Activated naive CD4-positive, alpha-beta T cell treated with anti-CD3 and anti-CD28 coated beads, Interleukin-2, amount 50 U/mL, for 24 hours (primary cell): Measurements from ENCODE around the gene PTDSS2.
"Not testable (repeated sequence)": the region's sequence is repeated elsewhere in the genome, so short reads cannot be mapped to it uniquely, and the experiment has no call there.

Experiments
- H3K27ac Mint-ChIP-seq: one replicate; pipeline ENCODE4 v1.8.0; 2021; ENCODE audit warnings: mild to moderate bottlenecking, mixed read lengths
- H3K27me3 Mint-ChIP-seq: one replicate; pipeline ENCODE4 v1.8.0; 2021; ENCODE audit warnings: mixed read lengths
- H3K36me3 Mint-ChIP-seq: one replicate; pipeline ENCODE4 v1.8.0; 2021; ENCODE audit warnings: mixed read lengths
- H3K4me1 Mint-ChIP-seq: one replicate; pipeline ENCODE4 v1.8.0; 2021; ENCODE audit warnings: mixed read lengths
- H3K4me3 Mint-ChIP-seq: one replicate; pipeline ENCODE4 v1.8.0; 2021; ENCODE audit warnings: mild to moderate bottlenecking, mixed read lengths
- H3K9me3 Mint-ChIP-seq: one replicate; pipeline ENCODE4 v1.8.0; 2021; ENCODE audit warnings: mixed read lengths

Gene PTDSS2

DNA sequence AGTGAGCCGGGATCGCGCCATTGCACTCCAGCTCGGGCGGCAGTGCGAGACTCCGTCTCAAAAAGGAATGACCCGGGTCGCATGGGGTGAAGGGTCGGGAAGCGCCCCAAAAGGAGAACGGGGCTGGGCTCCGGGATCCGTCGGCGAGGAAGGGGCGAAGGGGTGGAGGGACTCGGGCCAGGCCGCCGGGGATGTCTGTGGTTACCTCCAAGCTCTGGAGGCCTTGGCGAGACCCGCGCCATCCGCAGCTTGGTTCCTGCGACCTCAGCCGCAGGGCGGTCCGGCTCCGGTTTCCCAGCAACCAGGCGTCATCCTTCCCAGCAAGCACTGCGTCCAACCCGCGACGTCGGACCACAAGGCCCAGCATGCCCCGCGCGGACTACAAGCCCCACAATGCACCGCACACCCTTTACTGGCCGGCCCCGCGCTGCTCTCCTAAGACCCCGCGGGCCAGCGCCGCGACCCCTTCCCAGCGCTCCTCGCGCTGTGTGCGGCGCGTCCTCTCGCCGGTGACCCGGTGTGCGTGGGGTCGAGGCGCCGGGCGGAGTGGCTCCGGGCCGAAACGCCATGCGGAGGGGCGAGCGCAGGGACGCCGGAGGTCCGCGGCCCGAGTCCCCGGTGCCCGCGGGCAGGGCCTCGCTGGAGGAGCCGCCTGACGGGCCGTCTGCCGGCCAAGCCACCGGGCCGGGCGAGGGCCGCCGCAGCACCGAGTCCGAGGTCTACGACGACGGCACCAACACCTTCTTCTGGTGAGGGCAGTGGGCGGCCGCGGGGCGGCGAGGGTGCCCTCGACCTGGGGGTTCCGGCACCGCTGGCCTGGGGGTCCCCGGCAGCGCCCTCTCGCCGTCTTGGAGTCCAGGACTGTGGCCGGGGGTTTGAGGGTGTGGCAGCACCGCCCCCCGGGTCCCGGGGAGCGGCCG is at the start of gene PTDSS2:
Gene PTDSS2 (plus strand): TSS at position 391 of the 920 bp plus-strand sequence. CDS start 177 bp downstream, at position 568.
- H3K4me1 Mint-ChIP-seq = peaks cover 14% of the 10 kb centered on the region
- peak within 1 kb of the TSS; percentile 94 for H3K4me3 Mint-ChIP-seq
- H3K27me3 Mint-ChIP-seq = no peaks in the 10 kb centered on the region
- no peaks in the 10 kb centered on the region for H3K36me3 Mint-ChIP-seq
- no peaks in the 10 kb centered on the region for H3K9me3 Mint-ChIP-seq
- peak within 1 kb of the TSS; percentile 87 for H3K27ac Mint-ChIP-seq

DNA sequence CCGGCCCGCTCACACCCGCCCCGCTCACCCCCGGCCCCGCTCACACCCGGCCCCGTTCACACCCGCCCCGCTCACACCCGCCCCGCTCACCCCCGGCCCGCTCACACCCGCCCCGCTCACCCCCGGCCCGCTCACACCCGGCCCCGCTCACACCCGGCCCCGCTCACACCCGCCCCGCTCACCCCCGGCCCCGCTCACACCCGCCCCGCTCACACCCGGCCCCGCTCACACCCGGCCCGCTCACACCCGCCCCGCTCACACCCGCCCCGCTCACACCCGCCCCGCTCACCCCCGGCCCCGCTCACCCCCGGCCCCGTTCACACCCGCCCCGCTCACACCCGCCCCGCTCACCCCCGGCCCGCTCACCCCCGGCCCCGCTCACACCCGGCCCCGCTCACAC is 48.9 kb upstream of the PTDSS2 start:
- not testable (repeated sequence) for H3K36me3 Mint-ChIP-seq, H3K27ac Mint-ChIP-seq, H3K27me3 Mint-ChIP-seq, H3K9me3 Mint-ChIP-seq, H3K4me3 Mint-ChIP-seq, H3K4me1 Mint-ChIP-seq

DNA sequence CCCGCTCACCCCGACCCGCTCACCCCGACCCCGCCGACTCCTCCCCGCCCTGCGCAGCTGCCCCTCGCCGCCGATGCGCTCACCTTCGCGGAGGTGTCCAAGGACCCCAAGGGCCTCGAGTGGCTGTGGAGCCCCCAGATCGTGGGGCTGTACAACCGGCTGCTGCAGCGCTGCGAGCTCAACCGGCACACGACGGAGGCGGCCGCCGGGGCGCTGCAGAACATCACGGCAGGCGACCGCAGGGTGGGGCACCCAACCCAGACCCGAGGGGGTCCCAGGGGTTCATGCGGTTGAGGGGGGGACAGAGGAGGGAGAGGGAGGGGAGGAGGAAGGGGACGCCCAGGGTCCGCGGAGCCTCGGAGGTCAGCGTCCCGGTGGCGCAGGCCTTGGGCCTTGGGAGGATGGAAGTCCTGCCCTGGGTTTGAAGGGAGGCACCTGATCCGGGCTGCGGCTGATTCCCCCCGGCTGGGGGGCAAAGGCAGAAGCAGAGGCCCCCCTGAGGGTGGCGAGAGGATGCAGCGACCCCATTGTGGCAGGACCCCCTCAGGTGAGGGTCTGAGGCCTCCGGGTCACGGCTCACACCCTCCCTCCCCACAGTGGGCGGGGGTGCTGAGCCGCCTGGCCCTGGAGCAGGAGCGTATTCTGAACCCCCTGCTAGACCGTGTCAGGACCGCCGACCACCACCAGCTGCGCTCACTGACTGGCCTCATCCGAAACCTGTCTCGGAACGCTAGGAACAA is 46.9 kb upstream of the PTDSS2 start:
- no peaks in the 10 kb centered on the region for H3K36me3 Mint-ChIP-seq
- H3K9me3 Mint-ChIP-seq = no peaks in the 10 kb centered on the region
- no peak overlapping the region for H3K27ac Mint-ChIP-seq
- H3K27me3 Mint-ChIP-seq = no peaks in the 10 kb centered on the region
- no peak overlapping the region for H3K4me3 Mint-ChIP-seq
- peaks cover 10% of the 10 kb centered on the region for H3K4me1 Mint-ChIP-seq

DNA sequence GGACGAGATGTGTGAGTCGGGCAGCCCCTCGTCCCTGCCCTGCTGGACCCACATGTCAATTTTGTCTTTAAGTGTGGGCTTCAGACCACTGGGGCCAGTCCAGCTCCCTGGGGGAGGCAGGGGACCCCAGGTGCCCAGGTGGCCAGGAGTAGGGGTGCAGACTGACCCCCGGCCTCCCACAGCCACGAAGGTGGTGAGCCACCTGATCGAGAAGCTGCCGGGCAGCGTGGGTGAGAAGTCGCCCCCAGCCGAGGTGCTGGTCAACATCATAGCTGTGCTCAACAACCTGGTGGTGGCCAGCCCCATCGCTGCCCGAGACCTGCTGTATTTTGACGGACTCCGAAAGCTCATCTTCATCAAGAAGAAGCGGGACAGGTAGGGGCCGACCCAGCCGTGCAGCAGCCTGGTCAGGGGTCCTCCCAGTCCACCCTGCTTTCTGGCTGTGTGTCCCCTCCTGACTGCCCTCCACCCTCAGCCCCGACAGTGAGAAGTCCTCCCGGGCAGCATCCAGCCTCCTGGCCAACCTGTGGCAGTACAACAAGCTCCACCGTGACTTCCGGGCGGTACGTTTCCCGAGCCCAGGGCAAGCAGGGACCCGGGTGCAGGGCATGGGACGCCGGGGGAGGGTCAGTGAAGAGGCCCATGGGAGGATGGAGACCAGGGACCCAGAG is 46.2 kb upstream of the PTDSS2 start:
- H3K27ac Mint-ChIP-seq = no peak overlapping the region
- H3K36me3 Mint-ChIP-seq = no peaks in the 10 kb centered on the region
- no peaks in the 10 kb centered on the region for H3K27me3 Mint-ChIP-seq
- H3K4me1 Mint-ChIP-seq = peaks cover 10% of the 10 kb centered on the region
- no peak overlapping the region for H3K4me3 Mint-ChIP-seq
- H3K9me3 Mint-ChIP-seq = no peaks in the 10 kb centered on the region

DNA sequence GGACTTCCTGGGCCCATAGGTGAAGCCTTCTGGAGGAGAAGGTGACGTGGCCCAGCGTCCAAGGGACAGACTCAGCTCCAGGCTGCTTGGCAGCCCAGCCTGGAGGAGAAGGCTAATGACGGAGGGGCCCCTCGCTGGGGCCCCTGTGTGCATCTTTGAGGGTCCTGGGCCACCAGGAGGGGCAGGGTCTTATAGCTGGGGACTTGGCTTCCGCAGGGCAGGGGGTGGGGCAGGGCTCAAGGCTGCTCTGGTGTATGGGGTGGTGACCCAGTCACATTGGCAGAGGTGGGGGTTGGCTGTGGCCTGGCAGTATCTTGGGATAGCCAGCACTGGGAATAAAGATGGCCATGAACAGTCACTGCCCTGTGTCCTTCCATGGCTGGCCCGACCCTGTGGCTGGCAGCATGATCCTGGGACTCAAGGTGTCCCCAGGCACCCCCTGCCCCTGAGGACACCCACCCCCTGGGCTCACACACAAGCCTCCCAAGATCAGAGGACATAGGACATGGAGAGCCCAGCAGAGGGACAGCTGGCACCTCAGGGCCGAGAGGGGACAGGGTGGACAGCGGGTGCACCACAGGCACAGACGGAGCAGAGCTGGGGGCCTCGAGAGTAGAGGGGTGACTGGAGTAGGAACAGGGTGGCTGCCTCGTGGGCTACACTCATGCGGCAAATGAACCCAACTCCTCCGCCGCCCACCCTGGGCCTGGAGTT is 45.4 kb upstream of the PTDSS2 start:
- H3K27me3 Mint-ChIP-seq = no peaks in the 10 kb centered on the region
- H3K27ac Mint-ChIP-seq = no peak overlapping the region
- no peaks in the 10 kb centered on the region for H3K36me3 Mint-ChIP-seq
- H3K4me3 Mint-ChIP-seq = no peak overlapping the region
- H3K4me1 Mint-ChIP-seq = peaks cover 15% of the 10 kb centered on the region
- no peaks in the 10 kb centered on the region for H3K9me3 Mint-ChIP-seq

DNA sequence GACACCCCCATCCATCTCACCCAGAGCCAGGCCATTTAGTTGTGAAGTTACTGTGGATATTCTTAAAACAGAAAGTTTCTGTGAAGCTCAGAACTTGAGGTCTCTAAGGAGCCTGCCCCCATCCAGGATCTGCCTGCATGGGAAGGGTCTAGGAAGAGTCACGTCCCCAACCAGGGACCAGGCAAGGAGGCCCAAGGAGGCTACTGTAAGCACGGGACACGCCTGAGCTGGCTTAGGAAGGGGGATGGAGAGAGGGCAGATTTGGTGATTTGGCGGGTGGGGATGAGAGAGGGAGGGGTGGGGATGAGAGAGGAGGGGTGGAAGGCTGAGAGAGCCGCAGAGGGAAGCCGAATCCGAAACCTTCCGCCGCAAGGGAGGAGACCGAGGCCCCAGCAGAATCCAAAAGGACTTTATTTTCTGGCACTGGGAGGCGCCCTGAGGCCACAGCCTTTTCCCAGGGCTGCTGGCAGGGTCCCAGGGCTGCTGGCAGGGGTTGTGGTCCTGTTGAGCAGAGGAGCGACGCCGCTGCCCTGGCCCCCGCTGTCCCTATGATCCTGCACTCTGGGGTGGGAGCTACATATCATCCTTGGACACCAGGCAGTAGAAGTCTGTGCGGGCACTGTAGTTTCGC is 44.6 kb upstream of the PTDSS2 start:
- Mint-ChIP-seq H3K9me3 (no peaks in the 10 kb centered on the region), H3K27ac (no peak overlapping the region)

DNA sequence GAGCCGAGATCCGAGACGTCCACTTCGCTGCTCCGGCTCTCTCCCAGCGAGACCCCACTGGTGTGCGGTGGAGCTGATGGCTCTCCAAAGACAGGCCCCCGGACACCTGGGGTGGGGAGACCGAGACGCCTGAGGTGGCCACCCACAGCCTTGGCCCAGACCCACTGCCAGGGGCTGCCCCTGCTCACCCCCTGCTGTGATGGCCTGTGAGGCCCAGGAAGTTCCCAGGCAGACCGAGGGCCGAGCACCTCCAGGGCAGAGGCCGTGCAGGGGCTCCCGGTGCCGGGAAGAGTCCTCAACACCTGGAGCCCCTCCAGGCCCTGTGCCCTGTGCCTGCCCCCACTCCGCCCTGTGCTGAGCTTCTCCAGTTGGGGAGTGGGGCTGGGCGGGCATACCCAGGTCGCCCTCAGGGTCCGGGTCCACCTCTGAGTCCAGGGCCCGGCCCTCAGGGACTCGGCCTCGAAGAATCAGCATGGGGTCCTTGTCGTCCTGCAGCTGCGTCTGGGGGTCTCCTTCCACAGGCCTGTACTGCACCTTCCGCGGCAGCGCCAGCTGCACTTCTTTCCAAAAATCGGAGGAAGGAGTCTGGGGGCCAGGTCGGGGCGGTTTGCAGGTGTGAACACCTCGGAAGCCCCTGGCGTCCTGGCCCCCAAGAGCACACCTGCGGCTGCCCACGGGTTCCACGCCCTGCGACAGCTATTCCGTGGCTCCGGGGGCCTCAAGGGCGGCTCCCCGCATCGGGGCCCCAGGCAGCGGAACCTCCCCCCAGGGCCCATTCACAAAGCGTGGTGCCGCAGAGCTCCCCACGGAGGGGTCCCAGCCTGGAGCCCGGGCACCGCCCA is 43.9 kb upstream of the PTDSS2 start:
- H3K27me3 Mint-ChIP-seq = no peaks in the 10 kb centered on the region
- H3K4me1 Mint-ChIP-seq = peaks cover 17% of the 10 kb centered on the region
- H3K4me3 Mint-ChIP-seq = peak overlapping the region; percentile 26
- no peaks in the 10 kb centered on the region for H3K9me3 Mint-ChIP-seq
- H3K36me3 Mint-ChIP-seq = no peaks in the 10 kb centered on the region
- no peak overlapping the region for H3K27ac Mint-ChIP-seq

More for the DNA sequence above, 44.6 kb upstream of the PTDSS2 start:
- Mint-ChIP-seq H3K4me3 (peak overlapping the region; percentile 26), H3K36me3 (no peaks in the 10 kb centered on the region), H3K4me1 (peaks cover 17% of the 10 kb centered on the region), H3K27me3 (no peaks in the 10 kb centered on the region)

DNA sequence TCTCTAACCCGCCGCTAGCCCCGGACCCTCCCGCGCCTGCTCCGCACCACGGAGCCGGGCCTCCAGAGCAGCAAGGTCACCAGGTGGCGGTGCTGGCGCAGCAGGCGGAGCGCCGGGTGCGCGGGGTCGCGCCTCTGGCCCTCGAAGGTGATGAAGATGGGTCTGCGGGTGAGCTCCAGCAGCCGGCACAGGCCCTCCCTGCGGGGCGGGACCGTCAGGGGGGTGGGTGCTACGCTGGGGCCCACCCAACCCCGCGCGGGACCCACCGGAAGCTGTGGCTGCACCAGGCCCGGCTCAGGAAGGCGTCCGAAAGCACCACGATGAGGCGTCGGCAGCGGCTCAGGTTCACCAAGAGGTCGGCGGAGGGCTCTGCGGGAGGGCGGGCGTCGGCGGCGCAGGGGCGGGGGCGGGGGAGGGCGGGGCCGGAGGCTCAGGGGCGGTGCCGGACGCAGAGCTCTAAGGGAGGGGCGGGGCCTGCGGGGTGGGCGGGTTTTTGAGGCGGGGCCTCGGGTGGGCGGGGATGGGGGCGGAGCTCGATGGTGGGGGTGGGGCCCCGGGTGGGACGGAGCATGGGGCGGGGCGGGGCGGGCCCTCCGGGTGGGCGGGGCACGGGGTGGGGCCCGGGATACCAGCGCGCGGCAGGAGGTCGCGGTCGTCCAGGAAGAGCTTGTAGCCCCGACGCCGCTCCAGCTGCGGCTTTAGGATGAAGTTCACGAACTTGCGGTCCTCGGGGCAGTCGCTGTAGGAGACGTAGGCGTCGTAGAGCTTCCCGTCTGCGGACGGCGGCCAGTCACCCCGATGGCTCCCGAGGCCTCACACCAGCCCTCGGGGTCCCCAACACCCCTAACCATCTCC is 43.1 kb upstream of the PTDSS2 start:
- Mint-ChIP-seq H3K27me3 (no peaks in the 10 kb centered on the region), H3K27ac (no peak overlapping the region), H3K4me1 (peaks cover 17% of the 10 kb centered on the region), H3K4me3 (no peak overlapping the region), H3K9me3 (no peaks in the 10 kb centered on the region), H3K36me3 (no peaks in the 10 kb centered on the region)

DNA sequence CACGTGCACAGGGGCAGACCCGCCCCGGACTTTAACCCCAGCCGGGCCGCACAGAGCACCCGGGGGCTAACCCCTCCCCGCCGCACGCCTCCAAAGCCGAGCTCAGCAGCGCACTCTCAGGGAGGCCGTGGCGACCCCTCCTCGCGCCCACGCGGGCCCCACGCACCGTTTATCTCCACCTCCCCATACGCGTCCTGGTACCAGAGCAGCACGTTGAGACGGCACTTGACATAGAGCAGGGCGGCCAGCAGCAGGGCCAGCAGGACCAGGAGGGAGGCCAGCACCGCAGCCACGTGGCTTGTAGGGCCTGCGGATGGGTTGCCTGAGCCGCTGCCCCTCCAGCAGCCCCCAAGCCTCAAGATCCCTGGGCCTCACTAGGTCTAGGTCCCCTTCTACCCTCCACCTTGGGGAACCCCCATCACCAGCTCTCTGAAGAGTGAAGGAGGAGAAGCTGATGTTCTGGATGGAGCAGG is 42.4 kb upstream of the PTDSS2 start:
- no peak overlapping the region for H3K4me3 Mint-ChIP-seq
- no peaks in the 10 kb centered on the region for H3K9me3 Mint-ChIP-seq
- H3K4me1 Mint-ChIP-seq = peaks cover 17% of the 10 kb centered on the region
- no peaks in the 10 kb centered on the region for H3K27me3 Mint-ChIP-seq
- no peaks in the 10 kb centered on the region for H3K36me3 Mint-ChIP-seq
- H3K27ac Mint-ChIP-seq = no peak overlapping the region

DNA sequence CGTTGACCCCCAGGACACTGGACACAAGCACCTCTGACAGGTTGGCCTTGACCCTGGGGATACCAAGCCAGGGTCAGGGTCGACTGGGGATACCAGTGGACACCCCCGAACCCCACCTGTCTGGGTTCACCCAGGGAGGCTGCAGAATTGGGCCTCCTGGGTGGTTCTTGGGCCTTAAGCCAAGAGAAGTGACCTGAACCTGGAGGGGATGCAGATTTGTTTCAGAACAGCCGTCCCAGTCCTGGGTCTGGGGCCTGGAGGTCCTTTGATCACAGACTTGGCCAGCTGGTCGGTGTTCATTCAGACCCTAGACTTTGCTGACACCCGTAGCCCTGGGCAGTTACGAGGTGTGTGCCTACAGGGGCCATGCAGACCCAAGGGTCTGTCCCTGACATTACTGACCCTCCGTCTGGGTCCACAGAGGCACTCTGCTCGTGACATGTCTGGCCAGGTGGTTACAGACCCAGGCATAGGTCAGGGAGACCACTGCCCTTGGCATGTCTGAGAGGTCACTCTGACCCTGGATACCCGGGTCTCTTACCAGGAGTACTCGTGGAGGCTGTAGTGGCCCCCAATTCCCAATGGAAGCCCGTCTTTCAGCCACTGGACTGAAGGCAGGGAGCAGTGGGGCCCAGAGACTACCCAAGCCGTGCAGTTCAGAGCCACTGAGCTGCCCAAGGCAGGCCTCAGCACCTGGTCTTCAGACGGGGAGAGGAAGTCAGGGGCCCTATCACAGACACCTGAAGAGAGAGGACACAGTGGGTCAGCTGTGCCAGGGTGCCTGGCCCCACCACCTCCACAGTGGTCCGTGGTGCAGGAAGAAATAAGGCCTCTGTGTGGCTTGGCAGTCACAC is 41.7 kb upstream of the PTDSS2 start:
- peaks cover 23% of the 10 kb centered on the region for H3K4me1 Mint-ChIP-seq
- no peak overlapping the region for H3K27ac Mint-ChIP-seq
- no peaks in the 10 kb centered on the region for H3K9me3 Mint-ChIP-seq
- no peaks in the 10 kb centered on the region for H3K36me3 Mint-ChIP-seq
- no peaks in the 10 kb centered on the region for H3K27me3 Mint-ChIP-seq
- no peak overlapping the region for H3K4me3 Mint-ChIP-seq

DNA sequence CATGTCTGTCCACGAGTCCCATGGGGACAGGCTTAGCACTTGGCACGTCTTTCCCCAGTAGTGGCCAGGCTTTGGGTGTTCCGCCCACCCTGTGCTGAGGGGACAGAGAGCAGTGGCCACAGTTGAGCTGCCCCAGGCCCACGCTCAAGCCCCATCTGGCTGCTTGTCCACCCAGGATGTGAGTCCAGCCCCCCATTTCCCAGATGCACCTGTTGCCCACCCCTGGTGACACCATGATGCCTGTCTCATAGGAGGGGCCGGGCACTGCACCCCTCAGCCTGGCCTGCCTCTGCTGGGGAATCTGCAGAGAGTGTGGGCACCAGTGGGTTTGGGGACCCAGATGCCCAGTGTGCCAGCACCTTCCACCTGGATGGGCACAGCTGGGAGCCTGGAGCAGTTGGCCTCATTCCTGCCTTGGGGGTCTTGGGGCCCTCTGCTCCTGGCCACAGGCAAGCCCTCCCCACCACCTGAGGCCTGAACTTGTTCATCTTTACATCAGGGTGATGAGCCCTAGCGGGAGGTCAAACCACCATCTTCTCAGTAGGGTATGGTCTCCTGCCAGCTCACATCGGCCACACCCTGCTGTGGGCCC is 41.0 kb upstream of the PTDSS2 start:
- Mint-ChIP-seq H3K4me3 (no peak overlapping the region), H3K27ac (no peak overlapping the region), H3K9me3 (no peaks in the 10 kb centered on the region), H3K27me3 (no peaks in the 10 kb centered on the region), H3K4me1 (peaks cover 25% of the 10 kb centered on the region), H3K36me3 (no peaks in the 10 kb centered on the region)

DNA sequence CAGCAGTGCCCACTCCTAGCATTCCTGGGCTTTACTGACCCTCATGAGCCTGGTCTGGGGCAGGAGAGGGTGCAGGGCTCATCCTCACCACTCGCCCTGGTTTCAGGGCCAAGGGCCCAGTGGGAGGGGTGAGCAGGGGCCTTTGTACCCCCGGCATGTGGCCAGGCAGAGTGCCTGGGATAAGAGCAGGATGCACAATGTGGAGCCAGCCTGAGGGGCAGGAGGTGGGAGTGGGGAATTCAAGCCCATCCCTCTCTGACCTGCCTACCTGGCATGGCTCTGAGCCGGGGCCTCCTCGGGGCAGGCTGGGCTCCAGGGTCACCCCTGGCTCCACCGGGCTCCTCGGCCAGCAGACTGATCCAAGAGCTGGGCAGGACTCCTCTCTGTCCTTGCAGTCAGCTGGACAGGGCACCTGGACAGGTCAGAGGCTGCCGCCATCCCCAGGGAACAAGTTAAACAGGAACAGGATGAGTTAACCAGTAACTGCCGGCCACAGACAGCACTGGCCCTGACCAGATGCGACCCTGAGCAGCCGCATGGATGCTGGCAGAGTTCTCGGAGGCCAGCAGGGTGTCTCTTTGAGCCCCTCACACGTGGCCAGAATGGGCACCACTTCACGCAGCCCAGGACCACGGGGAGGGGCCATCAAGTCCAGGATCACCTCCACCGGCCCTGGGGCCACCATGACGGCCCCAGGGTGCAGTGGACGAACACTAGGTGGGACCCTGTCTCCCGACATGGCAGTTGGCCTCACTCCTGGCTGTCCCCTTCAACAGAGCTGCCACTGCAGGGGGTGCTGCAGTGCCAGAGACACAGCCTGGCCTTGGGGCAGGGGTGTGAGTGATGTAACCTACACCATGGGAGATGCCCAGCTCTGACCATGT is 40.2 kb upstream of the PTDSS2 start:
- Mint-ChIP-seq H3K27ac (no peak overlapping the region), H3K36me3 (no peaks in the 10 kb centered on the region), H3K4me3 (no peak overlapping the region), H3K27me3 (no peaks in the 10 kb centered on the region), H3K9me3 (no peaks in the 10 kb centered on the region), H3K4me1 (peaks cover 32% of the 10 kb centered on the region)
